ENCODE results near the gene INPP5A.

DNA sequence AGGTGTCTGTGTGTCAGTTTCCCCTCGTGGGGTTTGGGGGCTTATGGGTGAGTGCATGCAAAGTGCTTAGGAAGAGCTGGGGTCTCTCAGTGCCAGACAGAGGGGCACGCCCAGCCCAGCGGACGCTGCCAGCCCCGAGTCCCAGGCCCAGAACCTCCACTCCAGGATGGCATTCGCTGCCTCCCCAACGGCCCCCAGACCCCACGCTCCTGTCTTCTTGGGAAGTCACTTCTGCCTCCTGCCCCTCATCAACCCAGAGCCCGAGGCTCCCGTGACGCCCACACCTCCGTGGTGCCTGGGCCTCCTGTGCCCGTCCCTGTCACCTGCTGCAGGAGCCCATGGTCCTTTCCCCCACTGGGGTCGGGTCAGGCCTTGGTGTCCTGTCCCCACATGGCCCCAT lies 213.3 kb downstream of the INPP5A start:
- TF ChIP-seq, protein P1, sequence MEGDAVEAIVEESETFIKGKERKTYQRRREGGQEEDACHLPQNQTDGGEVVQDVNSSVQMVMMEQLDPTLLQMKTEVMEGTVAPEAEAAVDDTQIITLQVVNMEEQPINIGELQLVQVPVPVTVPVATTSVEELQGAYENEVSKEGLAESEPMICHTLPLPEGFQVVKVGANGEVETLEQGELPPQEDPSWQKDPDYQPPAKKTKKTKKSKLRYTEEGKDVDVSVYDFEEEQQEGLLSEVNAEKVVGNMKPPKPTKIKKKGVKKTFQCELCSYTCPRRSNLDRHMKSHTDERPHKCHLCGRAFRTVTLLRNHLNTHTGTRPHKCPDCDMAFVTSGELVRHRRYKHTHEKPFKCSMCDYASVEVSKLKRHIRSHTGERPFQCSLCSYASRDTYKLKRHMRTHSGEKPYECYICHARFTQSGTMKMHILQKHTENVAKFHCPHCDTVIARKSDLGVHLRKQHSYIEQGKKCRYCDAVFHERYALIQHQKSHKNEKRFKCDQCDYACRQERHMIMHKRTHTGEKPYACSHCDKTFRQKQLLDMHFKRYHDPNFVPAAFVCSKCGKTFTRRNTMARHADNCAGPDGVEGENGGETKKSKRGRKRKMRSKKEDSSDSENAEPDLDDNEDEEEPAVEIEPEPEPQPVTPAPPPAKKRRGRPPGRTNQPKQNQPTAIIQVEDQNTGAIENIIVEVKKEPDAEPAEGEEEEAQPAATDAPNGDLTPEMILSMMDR (IDR thresholded peaks at IDR 0.05) = no peak
- no peak for TF ChIP-seq POLR2A (IDR thresholded peaks at IDR 0.05)
